GM21526 (cell line): Measurements from ENCODE around the gene SLC9A8.

ENCODE experiments used
- ATAC-seq: cut with Tn5 transposase; IDR thresholded peaks from one replicate; pipeline ENCODE4 v1.9.1; 2021; ENCODE audit warnings: moderate library complexity; ENCODE audit not compliant: unreplicated experiment, low FRiP score

SLC9A8 gene

DNA sequence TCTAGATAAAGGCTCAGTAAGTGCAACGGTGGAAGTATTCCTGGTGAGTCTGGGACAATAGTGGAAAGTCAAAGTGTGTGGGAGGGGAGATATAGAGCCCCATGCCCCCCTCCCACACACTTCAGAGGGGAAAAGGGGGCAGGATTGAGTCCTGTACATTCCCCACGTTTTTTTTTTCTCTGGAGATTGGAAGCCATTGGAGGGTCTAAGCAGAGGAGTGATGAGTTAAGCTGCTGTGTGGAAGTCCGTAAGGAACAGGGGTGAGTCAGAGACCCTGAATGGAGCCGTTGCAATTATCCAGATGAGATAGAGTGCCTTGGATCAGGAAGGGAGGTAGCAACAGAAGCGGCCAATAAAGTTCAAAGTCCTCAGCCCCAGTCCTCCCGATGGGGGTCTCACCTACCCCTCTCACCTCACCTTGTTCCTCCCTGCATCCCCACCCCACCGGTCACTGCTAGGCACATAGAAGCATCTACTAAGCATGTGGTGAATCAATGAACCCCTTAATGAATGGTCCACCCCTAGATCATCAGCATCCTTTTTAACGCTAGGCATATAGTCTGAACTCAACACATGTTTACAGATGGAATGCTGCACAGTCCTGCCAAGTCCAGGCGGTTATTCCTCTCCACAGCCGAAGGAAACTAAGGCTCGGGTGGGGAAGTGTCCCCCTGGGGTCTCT, 662 bp upstream of the SLC9A8 start:
- no peak for ATAC-seq

- ATAC-seq: no peak
Observed at GRCh38 chr20:49813305-49813974, 812 bp downstream of the SLC9A8 start.

DNA sequence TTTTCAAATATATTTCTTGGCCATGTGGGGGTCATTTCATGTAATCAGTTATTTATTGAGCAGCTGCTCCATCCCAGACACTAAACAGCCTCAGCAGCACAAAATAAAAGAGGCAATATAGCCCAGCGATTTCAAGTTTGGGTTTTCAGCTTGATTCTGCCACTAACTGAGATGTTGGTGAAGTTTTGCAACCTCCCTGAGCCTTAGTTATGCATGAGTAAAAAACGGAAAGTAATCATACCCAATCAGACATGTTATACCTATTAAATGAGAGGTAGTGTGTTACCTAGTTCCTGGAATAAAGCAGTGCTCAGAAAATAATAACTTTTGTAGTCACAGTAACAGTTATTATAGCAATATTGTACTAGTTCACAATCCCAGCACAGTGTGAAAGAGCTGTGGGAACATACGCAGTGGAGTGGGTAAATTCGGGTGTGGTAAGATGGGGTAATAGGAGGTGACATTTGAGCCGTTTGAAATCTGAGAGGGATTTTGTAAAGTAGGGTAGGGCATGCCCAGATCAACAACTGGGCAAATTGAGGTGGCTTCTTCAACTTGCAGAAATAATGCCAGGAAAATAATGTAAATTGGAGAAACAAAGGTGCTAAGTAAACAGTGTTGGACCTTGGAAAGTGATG, 1.5 kb downstream of the SLC9A8 start:
- no peak for ATAC-seq

DNA sequence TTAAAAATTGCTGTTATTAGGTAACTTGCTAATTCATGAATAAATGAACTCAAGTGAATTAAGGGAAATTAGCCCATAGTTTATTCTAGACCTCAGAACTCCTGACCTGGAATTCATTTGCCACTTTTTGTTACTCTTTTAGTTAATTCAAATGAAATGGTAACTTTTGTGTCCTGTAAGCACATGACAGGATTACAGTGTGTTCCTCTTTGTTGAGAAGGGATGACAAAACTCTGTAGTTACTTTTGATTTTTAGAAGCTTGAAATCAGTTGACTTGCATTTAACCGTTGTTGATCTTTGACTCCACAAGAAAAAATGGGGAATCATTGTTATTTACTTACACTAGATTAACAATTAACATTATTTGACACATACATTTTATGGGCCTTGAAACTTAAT, 6.2 kb downstream of the SLC9A8 start:
- no peak for ATAC-seq

GRCh38 chr20:49819702-49820101, 7.1 kb downstream of the SLC9A8 start:
- no peak for ATAC-seq

- ATAC-seq: no peak
Observed at GRCh38 chr20:49821381-49821780, 8.8 kb downstream of the SLC9A8 start.

- no peak for ATAC-seq
Observed at GRCh38 chr20:49821870-49822331, 9.3 kb downstream of the SLC9A8 start.

DNA sequence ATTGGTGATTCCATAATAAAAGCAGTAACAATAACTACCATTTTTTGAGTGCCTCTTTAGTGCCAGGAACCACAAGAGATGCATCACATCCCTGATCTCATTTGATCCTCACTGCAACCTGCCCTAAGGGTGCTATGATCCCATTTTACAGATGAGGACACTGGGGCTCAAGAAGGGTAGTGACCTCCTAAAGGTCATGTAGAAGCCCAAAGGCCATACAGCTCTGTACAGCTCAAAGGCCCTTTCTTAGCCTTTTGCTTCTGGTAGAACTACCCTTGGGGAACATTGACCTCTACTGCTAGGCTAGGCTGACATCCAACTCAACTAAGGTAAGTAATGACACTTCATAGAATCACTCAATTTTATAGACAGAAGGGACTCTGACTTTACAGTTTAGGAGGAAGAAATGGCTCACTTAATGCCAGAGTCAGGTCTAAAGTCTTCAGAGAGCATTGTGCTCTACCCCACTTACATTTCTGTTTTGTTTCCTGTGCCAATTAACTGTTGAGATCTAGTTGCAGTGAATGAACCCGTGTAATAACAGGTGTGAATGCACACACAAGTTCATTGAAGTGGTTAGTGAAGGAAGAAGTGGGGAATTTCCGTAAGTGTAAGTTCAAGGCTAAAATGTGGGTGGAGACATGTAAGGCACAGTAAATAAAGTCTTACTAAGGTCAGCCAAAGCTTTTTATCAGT, 10.7 kb downstream of the SLC9A8 start:
- ATAC-seq: no peak

DNA sequence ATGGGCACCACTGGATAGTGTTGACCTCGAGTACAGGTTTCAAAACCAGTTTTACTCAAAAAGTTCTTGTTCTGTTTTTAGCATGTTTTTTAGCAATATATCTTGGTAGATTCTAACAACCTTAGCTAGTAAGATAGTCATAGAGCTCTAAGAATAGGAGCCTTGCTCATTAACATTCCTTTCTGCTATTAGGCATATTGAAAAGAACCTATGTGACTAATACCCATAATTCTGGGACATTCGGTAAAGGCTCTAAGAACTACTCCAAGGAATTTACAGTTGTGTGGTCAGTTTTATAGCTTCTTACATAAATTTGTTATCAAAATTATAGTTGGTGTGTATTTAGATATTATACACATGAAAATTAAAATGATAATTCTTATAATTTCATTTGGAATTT, 11.6 kb downstream of the SLC9A8 start:
- ATAC-seq: no peak

DNA sequence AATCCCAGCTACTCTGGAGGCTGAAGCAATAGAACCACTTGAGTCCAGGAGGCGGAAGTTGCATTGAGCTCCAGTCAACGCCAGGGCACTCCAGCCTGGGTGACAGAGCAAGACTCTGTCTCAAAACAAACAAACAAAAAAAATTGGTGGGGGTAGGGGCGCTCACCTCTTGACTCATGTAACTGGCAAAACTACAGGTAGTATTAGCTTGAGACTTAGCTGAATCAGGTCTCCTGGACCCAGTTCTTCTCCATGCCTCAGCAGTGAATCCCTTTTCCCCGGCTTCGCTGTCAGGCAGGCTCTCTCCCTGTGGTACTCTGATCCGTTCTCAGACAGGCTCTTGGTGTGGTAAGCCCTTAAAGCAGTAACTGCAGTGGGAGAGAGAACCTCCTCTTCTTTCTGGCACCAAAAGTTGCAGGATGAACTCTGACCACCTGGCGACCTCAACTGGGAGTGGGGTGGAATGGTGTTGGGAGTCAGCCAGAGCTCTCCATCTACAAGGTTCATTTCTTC, 12.9 kb downstream of the SLC9A8 start:
- ATAC-seq: no peak

- ATAC-seq: no peak
Observed at GRCh38 chr20:49831022-49831769, 18.6 kb downstream of the SLC9A8 start.

DNA sequence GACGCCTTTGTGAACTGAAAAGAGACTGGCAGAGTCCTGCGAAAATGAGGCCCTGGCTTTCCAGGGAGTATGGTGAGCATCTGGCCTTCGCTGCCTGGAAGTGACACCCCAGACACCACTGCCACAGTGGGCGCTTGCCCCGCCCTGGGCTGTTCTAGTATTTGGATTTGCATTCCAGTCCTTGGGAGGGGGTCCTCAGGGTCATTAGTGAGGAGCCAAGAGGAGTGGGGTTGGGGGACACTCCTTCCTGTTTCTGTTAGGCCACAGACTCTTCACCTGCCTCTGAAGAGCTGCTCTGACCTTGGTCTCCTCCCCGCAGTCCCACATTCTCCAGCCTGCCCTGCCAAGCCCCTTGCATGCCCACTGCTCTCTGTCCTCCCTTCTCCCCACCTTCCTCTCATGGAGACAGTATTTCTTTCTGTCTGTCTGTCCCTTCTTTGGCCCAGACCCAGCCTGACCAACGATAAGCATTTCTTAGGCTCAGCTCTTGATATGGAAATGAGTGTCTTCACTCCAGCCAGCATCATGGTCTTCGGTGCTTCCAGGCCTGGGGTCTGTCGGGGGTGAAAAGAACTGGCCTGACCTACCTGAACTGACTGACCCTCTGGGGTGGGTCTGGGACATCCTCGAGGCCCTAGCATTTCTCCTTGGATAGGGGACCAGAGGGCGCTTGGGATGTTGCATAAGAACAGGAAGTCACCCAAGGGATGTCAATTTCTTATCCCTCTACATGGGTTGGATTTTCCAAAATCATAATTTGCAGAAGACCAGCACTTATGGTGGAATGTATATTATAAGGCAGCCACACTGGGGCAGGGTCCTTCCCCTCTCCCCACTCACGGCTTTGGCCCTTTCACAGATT, 19.4 kb downstream of the SLC9A8 start:
- no peak for ATAC-seq

GRCh38 chr20:49832632-49833327, 20.2 kb downstream of the SLC9A8 start:
- no peak for ATAC-seq

- ATAC-seq: no peak
Observed at GRCh38 chr20:49833483-49833882, 20.9 kb downstream of the SLC9A8 start.

DNA sequence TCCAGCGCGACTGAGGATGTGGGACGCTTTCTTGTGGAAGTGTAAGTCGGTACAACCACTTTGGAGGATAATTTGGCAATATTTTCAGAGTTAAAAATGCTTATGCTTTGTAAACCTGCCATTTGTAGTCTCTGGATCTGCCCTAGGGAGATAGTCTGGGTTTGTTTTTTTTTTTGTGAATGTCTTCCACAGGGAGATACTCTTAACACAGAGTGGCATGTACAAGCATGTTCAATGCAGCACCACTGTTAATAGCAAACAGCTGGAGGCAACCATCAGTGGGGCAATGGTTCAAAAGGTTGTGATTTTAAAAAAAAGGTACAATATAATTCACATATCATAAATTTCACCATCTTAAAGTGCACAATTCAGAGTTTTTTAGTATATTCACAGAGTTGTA, 22.4 kb downstream of the SLC9A8 start:
- ATAC-seq: no peak

DNA sequence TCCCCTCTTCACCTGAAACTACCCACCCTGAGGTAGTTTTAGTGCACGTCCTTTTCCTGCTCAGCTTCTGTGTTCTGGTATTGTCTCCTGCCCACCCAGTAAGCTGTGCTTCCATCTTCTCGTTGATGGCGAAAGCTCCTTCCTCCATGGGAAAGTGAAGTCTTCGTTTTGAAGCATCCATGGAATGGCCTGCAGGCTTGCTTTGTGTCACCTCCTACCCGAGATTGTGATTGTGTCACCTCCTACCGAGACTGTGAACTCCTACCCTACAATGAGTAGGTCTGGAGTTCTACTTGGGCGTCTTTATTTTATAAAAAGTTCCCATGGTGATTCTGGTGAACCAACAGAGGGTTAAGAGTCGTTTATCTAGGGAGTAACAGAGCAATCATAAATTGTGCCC, 25.9 kb downstream of the SLC9A8 start:
- no peak for ATAC-seq

GRCh38 chr20:49843139-49843538, 30.5 kb downstream of the SLC9A8 start:
- no peak for ATAC-seq

- ATAC-seq: no peak
Observed at GRCh38 chr20:49843770-49844380, 31.2 kb downstream of the SLC9A8 start.
